ENCODE results near the gene PPP2R3B.

The PPP2R3B gene

GRCh38 chrX:361231-362145 is 25.2 kb downstream of the PPP2R3B start:
- ChIA-PET POLR2A (no interaction called here), CTCF (no interaction called here)
- no peak overlapping the region for H3K27ac ChIP-seq (ENCODE audit: extremely low read depth, low read depth, low read length)
- H3K4me3 ChIP-seq (ENCODE audit: low read depth, low read length): no peak overlapping the region
- TF ChIP-seq ZNF174 (tag by site-specific recombination; IDR thresholded peaks at IDR 0.05) (no peak), KLF8 (tag by site-specific recombination; IDR thresholded peaks at IDR 0.05) (no peak), TCF7L2 (IDR thresholded peaks at IDR 0.05; ENCODE audit: borderline replicate concordance, low read depth, low read length) (no peak), ZNF266 (tag by site-specific recombination; IDR thresholded peaks at IDR 0.05; ENCODE audit: low read depth) (no peak), AEBP2 (tag by site-specific recombination; IDR thresholded peaks at IDR 0.05; ENCODE audit: borderline replicate concordance) (no peak)
- peaks cover 5 to 32% of the 10 kb centered on the region in 2 experiments; a peak in 2 of 3 replicates for H3K36me3 ChIP-seq (ENCODE audit: control insufficient read depth in 2 of 2, insufficient read depth in 1 of 2, low read length in 2 of 2)
- no peaks in the 10 kb centered on the region for H3K9me3 ChIP-seq (ENCODE audit: control insufficient read depth, insufficient read depth, low read depth, low read length)
- no peaks in the 10 kb centered on the region for H3K4me1 ChIP-seq (ENCODE audit: control insufficient read depth, insufficient read depth, low read length)

- ChIA-PET POLR2A (no interaction called here), CTCF (no interaction called here)
- no peaks in the 10 kb centered on the region for H3K4me1 ChIP-seq (ENCODE audit: control insufficient read depth, insufficient read depth, low read length)
- H3K27ac ChIP-seq (ENCODE audit: extremely low read depth, low read depth, low read length): no peak overlapping the region
- no peak for TF ChIP-seq ZFP41 (tag by site-specific recombination; IDR thresholded peaks at IDR 0.05; ENCODE audit: borderline replicate concordance)
- no peak overlapping the region for H3K4me3 ChIP-seq (ENCODE audit: low read depth, low read length)
- H3K9me3 ChIP-seq (ENCODE audit: control insufficient read depth, insufficient read depth, low read depth, low read length): no peaks in the 10 kb centered on the region
- H3K36me3 ChIP-seq (ENCODE audit: control insufficient read depth in 2 of 2, insufficient read depth in 1 of 2, low read length in 2 of 2): peaks cover 5 to 32% of the 10 kb centered on the region in 2 experiments; a peak in 2 of 3 replicates
These were observed 26.1 kb downstream of the PPP2R3B start for GRCh38 chrX:360496-361150.

GRCh38 chrX:358651-359143 is 28.0 kb downstream of the PPP2R3B start:
- no peaks in the 10 kb centered on the region for H3K9me3 ChIP-seq (ENCODE audit: control insufficient read depth, insufficient read depth, low read depth, low read length)
- no peak overlapping the region for H3K27ac ChIP-seq (ENCODE audit: extremely low read depth, low read depth, low read length)
- CTCF ChIA-PET: no interaction called here
- H3K36me3 ChIP-seq (ENCODE audit: control insufficient read depth in 2 of 2, insufficient read depth in 1 of 2, low read length in 2 of 2): peaks cover 5 to 32% of the 10 kb centered on the region in 2 experiments; a peak in 2 of 3 replicates
- POLR2A ChIA-PET: no interaction called here
- no peaks in the 10 kb centered on the region for H3K4me1 ChIP-seq (ENCODE audit: control insufficient read depth, insufficient read depth, low read length)
- no peak overlapping the region for H3K4me3 ChIP-seq (ENCODE audit: low read depth, low read length)
- TF ChIP-seq ZFP37 (tag by site-specific recombination; IDR thresholded peaks at IDR 0.05): no peak
- TF ChIP-seq MZF1 (tag by site-specific recombination; IDR thresholded peaks at IDR 0.05; ENCODE audit: borderline replicate concordance): no peak
- no peak for TF ChIP-seq WT1 (tag by site-specific recombination; IDR thresholded peaks at IDR 0.05)
- TF ChIP-seq ZNF214 (tag by site-specific recombination; IDR thresholded peaks at IDR 0.05; ENCODE audit: borderline replicate concordance): no peak
- TF ChIP-seq ZBTB44 (tag by site-specific recombination; IDR thresholded peaks at IDR 0.05): no peak
